ENCODE data around the gene KLF6.

GRCh38 chr10:3803295-3803926 lies 18.4 kb upstream of the KLF6 start:
- TF ChIP-seq CTCF (conservative IDR thresholded peaks at IDR 0.05) = no peak
- TF ChIP-seq ZFX (IDR thresholded peaks at IDR 0.05) = no peak
